Vagina (tissue), 2 donors: ENCODE data around the gene APOL6. TPM values are rescaled to one million over a fixed set of nuclear protein-coding genes. Genes with fewer than 3 reads are reported as not detected.

Experiments
- DNase-seq, 2 donors: peaks; one replicate each; pipeline ENCODE4 v3.0.0-alpha.2; 2017; ENCODE audit errors: extremely low spot score in 2 of 2
- H3K27ac ChIP-seq: fragments of 200-600 bp; sonication (generic); one replicate; pipeline ENCODE4 v1.5.1; 2019
- H3K27me3 ChIP-seq: fragments of 200-600 bp; sonication (generic); one replicate; pipeline ENCODE4 v1.5.1; 2019
- H3K36me3 ChIP-seq, 2 donors: fragments of 200-600 bp; sonication (generic); one replicate each; pipeline ENCODE4 v1.5.1; 2017 to 2019
- H3K4me1 ChIP-seq: fragments of 200-600 bp; sonication (generic); one replicate; pipeline ENCODE4 v1.5.1; 2019
- H3K4me3 ChIP-seq, 2 donors: fragments of 200-600 bp; sonication (generic); 1 replicate in 1 of 2; 2 replicates in 1 of 2; pipeline ENCODE4 v1.5.1; 2016 to 2019
- H3K9me3 ChIP-seq: fragments of 200-600 bp; sonication (generic); one replicate; pipeline ENCODE4 v1.5.1; 2019
- POLR2A ChIP-seq, 2 donors: fragments of 450-650 bp; IDR thresholded peaks; one replicate each; pipeline ENCODE4 v1.6.1; 2017; ENCODE audit warnings: antibody characterized with exemption in 2 of 2, mild to moderate bottlenecking in 2 of 2, moderate library complexity in 2 of 2
- POLR2AphosphoS5 ChIP-seq, 2 donors: sonication (generic); formaldehyde crosslinking; IDR thresholded peaks; one replicate each; pipeline ENCODE4 v1.9.0; 2017; ENCODE audit warnings: antibody characterized with exemption in 2 of 2, mild to moderate bottlenecking in 2 of 2, low read depth in 1 of 2; ENCODE audit not compliant: insufficient read depth in 1 of 2
- intact Hi-C: fragments of 100-400 bp; cut with DNase I; formaldehyde crosslinking; loops from one replicate; pipeline ENCODE4 v1.15.1; 2023
- total RNA-seq: library from RNA; depleted of rRNA; stranded (reverse); fragments of >200 nt; gene quantifications from one replicate; pipeline ENCODE4 v1.2.3, GENCODE V29; 2016
- TF ChIP-seq, protein P1 (sequence below), 3 experiments: fragments of 450-650 bp in 2 of 3; fragments of 200-600 bp in 1 of 3; sonication (generic) in 1 of 3; IDR thresholded peaks; one replicate each; pipeline ENCODE4 v1.5.1; 2017 to 2019; ENCODE audit warnings: antibody characterized with exemption in 3 of 3, mild to moderate bottlenecking in 2 of 3, moderate library complexity in 2 of 3

The APOL6 gene
- total RNA-seq, 1 donor from 2014 or later: 11.5 TPM

DNA sequence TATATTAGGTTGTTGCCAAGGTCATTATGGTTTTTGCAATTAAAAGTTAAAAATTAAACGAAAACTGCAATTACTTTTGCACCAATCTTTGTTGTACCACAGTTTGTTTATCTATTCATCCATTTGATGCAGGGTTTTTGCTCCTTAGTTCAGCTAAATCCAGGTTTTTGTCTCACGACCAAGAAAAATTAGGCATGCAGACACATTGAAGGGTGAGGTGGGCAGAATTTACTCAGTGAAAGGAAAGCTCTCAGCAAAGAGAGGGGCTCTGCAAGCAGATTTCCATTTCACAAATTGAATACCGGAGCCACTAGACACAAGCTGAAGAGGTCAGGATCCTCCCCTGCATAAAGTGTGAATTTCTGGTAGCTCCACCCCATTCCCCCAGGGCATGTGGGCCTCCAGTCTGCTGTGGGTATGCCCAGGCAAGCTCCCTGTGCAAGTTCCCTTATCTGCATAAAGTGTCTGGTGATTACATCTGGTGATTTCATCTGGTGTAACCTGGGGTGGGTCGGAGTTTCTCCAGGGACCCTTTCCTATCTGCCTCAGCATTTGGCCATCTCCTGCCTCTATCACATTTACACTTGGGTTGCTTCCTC, 33.3 kb downstream of the APOL6 start:
- Histone ChIP-seq H3K27me3 (no peaks in the 10 kb centered on the region), H3K36me3 (no peaks in the 10 kb centered on the region), H3K27ac (no peak overlapping the region), H3K4me1 (no peaks in the 10 kb centered on the region), H3K4me3 (no peak overlapping the region), H3K9me3 (no peaks in the 10 kb centered on the region)
- intact Hi-C loops: no loop called here
- no peak for TF ChIP-seq POLR2AphosphoS5 (IDR thresholded peaks at IDR 0.05; ENCODE audit: insufficient read depth in 1 of 2, low read depth in 1 of 2)
- DNase-seq: peak in 1 of 2 donors; percentile 29

DNA sequence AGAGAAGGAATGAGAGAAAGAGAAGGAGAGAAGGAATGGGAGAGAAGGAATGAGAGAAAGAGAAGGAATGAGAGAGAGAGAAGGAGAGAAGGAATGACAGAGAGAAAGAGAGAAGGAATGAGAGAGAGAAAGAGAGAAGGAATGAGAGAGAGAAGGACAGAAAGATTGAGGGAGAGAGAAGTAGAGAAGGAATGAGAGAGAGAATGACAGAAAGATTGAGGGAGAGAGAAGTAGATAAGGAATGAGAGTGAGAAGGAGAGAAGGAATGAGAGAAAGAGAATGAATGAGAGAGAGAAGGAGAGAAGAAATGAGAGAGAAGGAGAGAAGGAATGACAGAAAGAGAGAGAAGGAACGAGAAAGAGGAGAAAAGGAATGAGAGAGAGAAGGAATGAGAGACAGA, 35.3 kb downstream of the APOL6 start:
- no peaks in the 10 kb centered on the region for H3K27me3 ChIP-seq
- intact Hi-C loops: no loop called here
- no peaks in the 10 kb centered on the region for H3K4me1 ChIP-seq
- no peaks in the 10 kb centered on the region for H3K9me3 ChIP-seq
- DNase-seq: no peak
- H3K27ac ChIP-seq: no peak overlapping the region
- TF ChIP-seq, protein P1, sequence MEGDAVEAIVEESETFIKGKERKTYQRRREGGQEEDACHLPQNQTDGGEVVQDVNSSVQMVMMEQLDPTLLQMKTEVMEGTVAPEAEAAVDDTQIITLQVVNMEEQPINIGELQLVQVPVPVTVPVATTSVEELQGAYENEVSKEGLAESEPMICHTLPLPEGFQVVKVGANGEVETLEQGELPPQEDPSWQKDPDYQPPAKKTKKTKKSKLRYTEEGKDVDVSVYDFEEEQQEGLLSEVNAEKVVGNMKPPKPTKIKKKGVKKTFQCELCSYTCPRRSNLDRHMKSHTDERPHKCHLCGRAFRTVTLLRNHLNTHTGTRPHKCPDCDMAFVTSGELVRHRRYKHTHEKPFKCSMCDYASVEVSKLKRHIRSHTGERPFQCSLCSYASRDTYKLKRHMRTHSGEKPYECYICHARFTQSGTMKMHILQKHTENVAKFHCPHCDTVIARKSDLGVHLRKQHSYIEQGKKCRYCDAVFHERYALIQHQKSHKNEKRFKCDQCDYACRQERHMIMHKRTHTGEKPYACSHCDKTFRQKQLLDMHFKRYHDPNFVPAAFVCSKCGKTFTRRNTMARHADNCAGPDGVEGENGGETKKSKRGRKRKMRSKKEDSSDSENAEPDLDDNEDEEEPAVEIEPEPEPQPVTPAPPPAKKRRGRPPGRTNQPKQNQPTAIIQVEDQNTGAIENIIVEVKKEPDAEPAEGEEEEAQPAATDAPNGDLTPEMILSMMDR (IDR thresholded peaks at IDR 0.05): no peak
- TF ChIP-seq POLR2A (IDR thresholded peaks at IDR 0.05): no peak
- TF ChIP-seq POLR2AphosphoS5 (IDR thresholded peaks at IDR 0.05; ENCODE audit: insufficient read depth in 1 of 2, low read depth in 1 of 2): no peak
- H3K36me3 ChIP-seq: no peaks in the 10 kb centered on the region
- no peak overlapping the region for H3K4me3 ChIP-seq

DNA sequence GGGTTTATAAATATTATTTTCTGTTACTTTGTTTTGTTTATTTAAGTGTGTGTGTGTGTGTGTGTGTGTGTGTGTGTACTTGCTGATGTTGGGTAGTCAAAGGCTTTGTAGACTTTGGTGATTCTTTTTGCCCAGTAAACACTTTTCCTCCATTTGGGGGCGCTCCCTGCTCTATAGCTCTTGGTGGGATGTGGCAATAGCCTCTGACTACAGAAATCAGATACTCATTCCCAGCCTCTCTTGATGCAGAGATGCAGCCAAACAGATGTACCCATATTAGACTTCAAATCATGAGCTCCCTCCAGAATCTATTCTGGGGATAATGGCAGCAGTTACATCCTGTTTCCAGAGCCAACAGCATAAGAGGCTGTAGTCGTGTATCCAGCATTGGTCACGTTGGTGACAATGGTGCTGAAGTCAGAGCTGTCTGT, 36.0 kb downstream of the APOL6 start:
- intact Hi-C loops: no loop called here
- Histone ChIP-seq H3K27me3 (no peaks in the 10 kb centered on the region), H3K9me3 (no peaks in the 10 kb centered on the region), H3K4me1 (no peaks in the 10 kb centered on the region), H3K4me3 (no peak overlapping the region), H3K36me3 (no peaks in the 10 kb centered on the region), H3K27ac (no peak overlapping the region)
- TF ChIP-seq POLR2AphosphoS5 (IDR thresholded peaks at IDR 0.05; ENCODE audit: insufficient read depth in 1 of 2, low read depth in 1 of 2) (no peak), POLR2A (IDR thresholded peaks at IDR 0.05) (no peak)
- TF ChIP-seq, protein P1 (IDR thresholded peaks at IDR 0.05): no peak
- DNase-seq: no peak

DNA sequence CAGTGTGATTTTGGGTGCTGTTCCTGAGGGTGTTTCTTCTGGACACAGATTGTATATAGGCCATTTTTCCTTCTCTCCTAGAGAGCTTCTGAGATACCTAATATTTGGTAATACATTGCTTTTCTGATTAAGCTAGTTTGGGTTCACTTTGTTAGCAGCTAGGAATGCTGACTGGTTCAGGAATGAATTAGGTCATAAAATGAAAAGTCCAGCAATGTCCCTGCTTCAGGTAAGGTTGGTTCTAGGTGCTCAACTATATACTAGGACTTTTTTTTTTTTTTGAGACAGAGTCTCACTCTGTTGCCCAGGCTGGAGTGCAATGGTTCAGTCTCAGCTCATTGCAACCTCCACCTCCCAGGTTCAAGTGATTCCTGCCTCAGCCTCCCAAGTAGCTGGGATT, 36.5 kb downstream of the APOL6 start:
- Histone ChIP-seq H3K36me3 (no peaks in the 10 kb centered on the region), H3K27ac (no peak overlapping the region), H3K9me3 (no peaks in the 10 kb centered on the region), H3K4me1 (no peaks in the 10 kb centered on the region), H3K4me3 (no peak overlapping the region), H3K27me3 (no peaks in the 10 kb centered on the region)
- intact Hi-C loops: no loop called here
- DNase-seq: no peak
- no peak for TF ChIP-seq POLR2AphosphoS5 (IDR thresholded peaks at IDR 0.05; ENCODE audit: insufficient read depth in 1 of 2, low read depth in 1 of 2)

DNA sequence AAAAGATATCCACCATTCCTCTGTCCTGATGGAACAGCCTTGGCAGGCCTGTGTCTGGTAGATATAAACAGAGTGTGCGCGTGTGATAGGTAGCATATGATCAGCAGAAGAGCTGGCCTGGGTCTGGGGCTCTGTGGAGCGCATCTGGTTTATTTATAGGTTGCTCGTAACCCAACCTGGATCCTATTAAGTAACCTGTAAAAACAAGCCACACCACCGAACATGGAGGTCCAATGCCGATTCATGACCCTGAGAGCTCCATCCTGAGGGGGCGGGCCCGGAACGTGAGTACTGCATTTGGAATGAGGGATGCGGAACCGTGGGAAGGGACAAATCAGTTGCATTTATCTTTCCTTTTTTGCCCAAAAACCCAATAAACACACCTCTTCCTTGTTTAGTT, 37.5 kb downstream of the APOL6 start:
- no peaks in the 10 kb centered on the region for H3K36me3 ChIP-seq
- intact Hi-C loops: no loop called here
- TF ChIP-seq, protein P1 (IDR thresholded peaks at IDR 0.05): no peak
- TF ChIP-seq POLR2AphosphoS5 (IDR thresholded peaks at IDR 0.05; ENCODE audit: insufficient read depth in 1 of 2, low read depth in 1 of 2) (no peak), POLR2A (IDR thresholded peaks at IDR 0.05) (no peak)
- H3K27me3 ChIP-seq: no peaks in the 10 kb centered on the region
- DNase-seq: no peak
- no peak overlapping the region for H3K27ac ChIP-seq
- no peaks in the 10 kb centered on the region for H3K4me1 ChIP-seq
- no peaks in the 10 kb centered on the region for H3K9me3 ChIP-seq
- no peak overlapping the region for H3K4me3 ChIP-seq

DNA sequence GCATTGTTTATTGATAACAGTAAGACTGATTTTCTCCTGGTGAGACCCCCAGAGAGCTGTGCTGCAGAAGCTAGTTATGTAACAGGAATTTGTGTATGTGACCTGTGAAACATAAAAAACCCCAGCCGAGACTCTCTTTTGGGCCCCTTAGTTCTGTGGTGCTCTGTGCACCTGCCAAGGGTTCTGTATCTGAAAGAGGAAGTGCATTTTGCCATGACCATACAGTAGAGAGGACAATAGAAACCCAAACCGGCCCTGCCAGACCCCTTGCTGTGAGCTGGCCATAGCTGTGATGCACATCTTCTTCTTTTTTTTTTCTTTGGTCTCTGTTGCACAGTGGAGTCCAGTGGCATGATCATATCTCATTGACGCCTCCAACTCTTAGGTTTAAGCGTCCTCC, 38.1 kb downstream of the APOL6 start:
- no peak overlapping the region for H3K27ac ChIP-seq
- H3K4me3 ChIP-seq: no peak overlapping the region
- TF ChIP-seq POLR2A (IDR thresholded peaks at IDR 0.05) (no peak), POLR2AphosphoS5 (IDR thresholded peaks at IDR 0.05; ENCODE audit: insufficient read depth in 1 of 2, low read depth in 1 of 2) (no peak)
- TF ChIP-seq, protein P1 (IDR thresholded peaks at IDR 0.05): no peak
- no peak for DNase-seq
- H3K4me1 ChIP-seq: no peaks in the 10 kb centered on the region
- intact Hi-C loops: no loop called here
- H3K36me3 ChIP-seq: no peaks in the 10 kb centered on the region
- no peaks in the 10 kb centered on the region for H3K27me3 ChIP-seq
- H3K9me3 ChIP-seq: no peaks in the 10 kb centered on the region
